NCI-H1417 treated with DMSO at 0.1 percent for 48 hours (cell line): ENCODE measurements around the gene TESMIN.
A peak's percentile ranks its signal among the peaks of the same experiment; 100 is the strongest.

Experiments
- DNase-seq: peaks from one replicate; lab custom pipeline; 2025; lab: John Stamatoyannopoulos, UW

TESMIN gene

GRCh38 chr11:68751331-68751856, at the start of gene TESMIN:
Gene TESMIN, minus strand, starts transcription at chr11:68751520. Its CDS starts 860 bp downstream, at chr11:68750660.
- DNase-seq, result peak; percentile 67

GRCh38 chr11:68798221-68798813, 47.0 kb upstream of the TESMIN start:
- DNase-seq, result no peak

GRCh38 chr11:68796801-68797200, 45.5 kb upstream of the TESMIN start:
- no peak for DNase-seq

GRCh38 chr11:68792400-68792966, 41.2 kb upstream of the TESMIN start:
- no peak for DNase-seq

GRCh38 chr11:68784653-68785052, 33.3 kb upstream of the TESMIN start:
- no peak for DNase-seq

GRCh38 chr11:68783216-68783821, 32.0 kb upstream of the TESMIN start:
- DNase-seq, result no peak

- DNase-seq, result no peak
Observed at GRCh38 chr11:68782711-68783110, 31.4 kb upstream of the TESMIN start.

- no peak for DNase-seq
Observed at GRCh38 chr11:68780829-68781228, 29.5 kb upstream of the TESMIN start.

- no peak for DNase-seq
Observed at GRCh38 chr11:68778205-68778604, 26.9 kb upstream of the TESMIN start.

- no peak for DNase-seq
Observed at GRCh38 chr11:68776442-68777235, 25.3 kb upstream of the TESMIN start.

- no peak for DNase-seq
Observed at GRCh38 chr11:68775951-68776388, 24.6 kb upstream of the TESMIN start.

GRCh38 chr11:68774194-68774585, 22.9 kb upstream of the TESMIN start:
- no peak for DNase-seq

GRCh38 chr11:68773521-68774193, 22.3 kb upstream of the TESMIN start:
- DNase-seq, result no peak

- DNase-seq, result no peak
Observed at GRCh38 chr11:68772936-68773335, 21.6 kb upstream of the TESMIN start.

GRCh38 chr11:68770781-68771180, 19.5 kb upstream of the TESMIN start:
- no peak for DNase-seq

- DNase-seq, result no peak
Observed at GRCh38 chr11:68767672-68768071, 16.4 kb upstream of the TESMIN start.

GRCh38 chr11:68766786-68767185, 15.5 kb upstream of the TESMIN start:
- DNase-seq, result no peak

- no peak for DNase-seq
Observed at GRCh38 chr11:68764746-68765145, 13.4 kb upstream of the TESMIN start.

GRCh38 chr11:68763926-68764657, 12.8 kb upstream of the TESMIN start:
- no peak for DNase-seq

- no peak for DNase-seq
Observed at GRCh38 chr11:68763181-68763721, 11.9 kb upstream of the TESMIN start.

- no peak for DNase-seq
Observed at GRCh38 chr11:68762481-68762880, 11.2 kb upstream of the TESMIN start.
